ENCODE data around the gene PUS7.
"Not testable (repeated sequence)": the region's sequence is repeated elsewhere in the genome, so short reads cannot be mapped to it uniquely, and the experiment has no call there.

Gene PUS7, protein sequence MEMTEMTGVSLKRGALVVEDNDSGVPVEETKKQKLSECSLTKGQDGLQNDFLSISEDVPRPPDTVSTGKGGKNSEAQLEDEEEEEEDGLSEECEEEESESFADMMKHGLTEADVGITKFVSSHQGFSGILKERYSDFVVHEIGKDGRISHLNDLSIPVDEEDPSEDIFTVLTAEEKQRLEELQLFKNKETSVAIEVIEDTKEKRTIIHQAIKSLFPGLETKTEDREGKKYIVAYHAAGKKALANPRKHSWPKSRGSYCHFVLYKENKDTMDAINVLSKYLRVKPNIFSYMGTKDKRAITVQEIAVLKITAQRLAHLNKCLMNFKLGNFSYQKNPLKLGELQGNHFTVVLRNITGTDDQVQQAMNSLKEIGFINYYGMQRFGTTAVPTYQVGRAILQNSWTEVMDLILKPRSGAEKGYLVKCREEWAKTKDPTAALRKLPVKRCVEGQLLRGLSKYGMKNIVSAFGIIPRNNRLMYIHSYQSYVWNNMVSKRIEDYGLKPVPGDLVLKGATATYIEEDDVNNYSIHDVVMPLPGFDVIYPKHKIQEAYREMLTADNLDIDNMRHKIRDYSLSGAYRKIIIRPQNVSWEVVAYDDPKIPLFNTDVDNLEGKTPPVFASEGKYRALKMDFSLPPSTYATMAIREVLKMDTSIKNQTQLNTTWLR

DNA sequence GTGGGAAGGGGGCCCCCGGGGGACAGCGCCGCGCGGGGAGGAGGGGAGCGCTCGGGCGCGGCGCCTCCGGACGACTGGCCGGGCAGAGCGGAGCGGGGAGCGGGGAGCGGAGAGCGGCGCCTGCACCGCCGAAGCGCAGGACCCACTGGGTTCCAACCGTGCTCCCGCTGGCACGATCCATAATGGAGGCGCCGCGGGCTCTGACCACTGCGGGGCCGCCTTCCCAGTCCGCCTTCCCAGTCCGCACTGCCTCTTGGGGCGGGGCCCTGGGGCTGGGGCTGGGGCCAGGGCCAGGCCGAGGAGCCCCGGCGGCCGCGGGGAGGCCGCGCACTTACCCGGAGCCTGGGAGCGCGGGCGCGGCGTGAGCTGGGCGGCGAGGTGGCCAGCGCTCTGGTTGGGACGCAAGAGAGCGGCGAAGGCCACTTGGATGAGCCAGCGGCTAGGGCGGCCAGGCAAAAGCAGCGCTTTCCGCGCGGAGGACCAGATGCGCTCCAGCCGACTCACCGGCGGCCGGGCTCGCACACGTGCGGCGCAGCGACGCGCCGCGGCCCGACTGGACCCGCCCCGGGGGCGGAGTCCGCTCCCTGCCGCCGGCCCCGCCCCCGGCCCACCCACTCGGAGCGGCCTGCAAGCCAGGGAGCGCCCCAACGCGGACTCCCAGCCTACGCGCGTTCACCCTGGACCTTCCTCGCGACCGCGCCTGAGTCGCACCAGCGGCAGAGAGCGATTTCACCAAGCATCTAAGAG is at the start of gene PUS7:
Gene PUS7, minus strand, starts transcription at position 555 of the 747 bp plus-strand sequence. CDS start 13,759 bp downstream, outside the sequence.
- peak; percentile 87 for DNase-seq

DNA sequence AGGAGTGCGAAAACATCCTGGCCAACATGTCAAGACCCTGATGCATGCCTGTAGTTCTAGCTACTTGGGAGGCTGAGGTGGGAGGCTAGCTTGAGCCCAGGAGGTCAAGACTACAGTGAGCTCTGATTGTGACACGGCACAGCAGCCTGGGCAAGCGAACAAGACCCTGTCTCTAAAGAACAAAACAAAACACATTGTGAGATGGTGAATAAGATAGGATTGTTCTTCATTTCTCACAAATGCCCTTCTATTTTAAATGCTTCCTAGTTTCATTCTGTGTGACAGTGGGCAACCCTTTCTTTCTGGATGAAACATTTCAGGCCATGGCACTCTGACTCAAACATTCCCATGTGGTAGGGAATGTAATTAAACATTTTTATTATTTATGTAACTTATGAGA is 45.8 kb upstream of the PUS7 start:
- DNase-seq = no peak

DNA sequence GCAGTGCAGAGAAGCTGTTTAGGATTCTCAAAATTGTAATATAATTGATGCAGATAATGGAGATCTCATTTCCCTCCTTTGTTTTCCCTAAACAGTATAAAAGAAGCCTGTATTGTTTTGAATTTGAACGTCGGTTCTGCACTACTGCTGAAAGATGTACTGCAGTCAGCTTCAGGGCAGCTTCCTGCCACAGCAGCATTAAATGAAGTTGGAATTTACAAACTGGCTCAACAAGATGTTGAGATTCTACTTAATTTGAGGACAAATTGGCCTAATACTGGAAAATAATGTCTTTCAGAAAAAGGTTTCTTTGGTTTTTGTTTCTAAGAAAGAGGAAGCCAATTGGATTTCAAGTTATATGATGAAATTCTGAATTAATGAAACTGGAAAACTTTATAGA is 45.0 kb upstream of the PUS7 start:
- DNase-seq = no peak

DNA sequence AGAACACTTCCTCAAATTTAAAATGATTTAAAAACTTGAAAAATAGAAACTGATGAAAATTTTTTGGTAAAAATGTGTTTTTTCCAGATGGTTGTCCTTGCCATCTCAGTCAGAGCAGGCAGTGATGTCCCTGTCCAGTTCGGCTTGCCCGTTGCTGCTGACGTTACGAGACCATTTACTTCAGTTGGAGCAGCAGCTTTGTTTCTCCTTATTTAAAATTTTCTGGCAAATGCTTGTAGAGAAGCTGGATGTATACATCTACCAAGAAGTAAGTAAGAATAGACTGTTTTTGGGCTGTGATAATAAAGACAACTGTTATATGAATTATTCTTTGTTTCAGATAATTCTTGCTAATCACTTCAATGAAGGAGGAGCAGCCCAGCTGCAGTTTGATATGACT is 43.1 kb upstream of the PUS7 start:
- no peak for DNase-seq

DNA sequence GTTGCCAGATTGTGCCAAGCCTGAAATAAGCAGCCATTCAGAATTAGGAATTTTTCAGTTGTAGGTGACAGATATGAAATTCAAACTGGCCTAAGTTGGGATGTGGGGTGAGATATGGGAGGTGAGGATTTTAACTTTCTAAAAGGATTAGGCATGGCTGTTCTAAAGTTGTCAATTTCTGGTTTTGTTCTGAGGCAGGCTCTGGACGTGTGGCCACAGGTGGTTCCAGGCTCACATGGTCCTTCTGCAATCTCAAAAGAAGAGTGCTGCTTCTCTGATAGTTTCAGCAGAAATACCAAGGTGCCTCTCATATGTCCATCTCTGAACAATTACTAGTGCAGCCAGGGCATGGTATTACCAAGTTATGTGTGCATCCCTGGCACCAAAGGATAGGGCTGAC is 37.9 kb upstream of the PUS7 start:
- no peak for DNase-seq

DNA sequence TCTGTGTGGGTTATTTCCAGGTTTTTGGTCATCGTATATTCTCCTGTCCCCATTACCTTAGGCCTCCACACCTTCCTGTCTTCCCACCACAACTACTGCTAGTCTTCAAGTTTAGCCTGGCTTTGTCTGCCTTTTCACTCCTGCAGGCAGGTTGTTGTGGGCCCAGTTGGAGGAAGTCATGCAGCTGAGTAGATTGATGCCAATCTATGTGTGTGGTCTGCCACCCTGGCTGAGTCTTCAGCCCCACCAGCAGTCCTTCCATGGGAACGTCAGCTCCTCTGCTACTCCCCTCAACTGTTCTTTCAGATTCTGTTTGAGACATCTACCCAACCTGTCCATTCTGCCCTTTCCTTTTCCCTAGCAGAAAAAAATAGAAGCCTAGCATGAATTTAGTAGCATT is 16.3 kb upstream of the PUS7 start:
- DNase-seq = no peak

DNA sequence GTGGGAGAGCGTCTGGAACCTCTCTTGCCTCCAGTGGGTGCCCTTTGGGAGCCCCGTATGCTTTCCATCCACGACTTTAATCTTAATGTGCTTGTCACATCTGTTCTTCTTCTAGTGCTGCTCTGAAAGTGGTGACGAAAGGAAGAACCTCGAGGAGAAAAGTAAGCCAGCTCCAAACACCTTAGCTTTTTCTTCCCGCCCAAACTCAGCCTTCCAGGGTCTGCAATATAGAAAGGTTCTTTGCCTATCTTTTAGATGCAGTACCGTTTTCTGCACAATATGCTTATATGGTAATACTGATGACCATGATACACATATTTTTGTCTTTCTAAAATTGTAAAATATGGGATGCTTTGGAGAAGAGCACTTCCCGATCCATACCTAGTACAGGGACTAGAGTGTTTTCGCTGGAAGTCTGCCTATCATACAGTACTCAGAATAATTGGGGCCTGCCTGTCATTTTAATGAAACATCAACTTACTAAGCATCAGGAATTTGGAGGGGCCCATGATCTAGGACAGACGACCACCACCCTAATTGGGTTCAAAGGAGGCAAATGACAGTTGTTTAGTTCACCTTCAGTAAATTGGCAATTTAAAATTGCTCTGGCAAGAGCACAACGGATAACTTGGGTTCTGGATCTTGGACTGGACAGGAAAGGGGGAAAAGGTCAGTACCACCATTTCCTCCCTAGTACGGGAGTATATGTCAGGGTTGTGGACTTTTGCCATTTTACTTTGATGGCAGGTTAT is 10.8 kb upstream of the PUS7 start:
- no peak for DNase-seq

DNA sequence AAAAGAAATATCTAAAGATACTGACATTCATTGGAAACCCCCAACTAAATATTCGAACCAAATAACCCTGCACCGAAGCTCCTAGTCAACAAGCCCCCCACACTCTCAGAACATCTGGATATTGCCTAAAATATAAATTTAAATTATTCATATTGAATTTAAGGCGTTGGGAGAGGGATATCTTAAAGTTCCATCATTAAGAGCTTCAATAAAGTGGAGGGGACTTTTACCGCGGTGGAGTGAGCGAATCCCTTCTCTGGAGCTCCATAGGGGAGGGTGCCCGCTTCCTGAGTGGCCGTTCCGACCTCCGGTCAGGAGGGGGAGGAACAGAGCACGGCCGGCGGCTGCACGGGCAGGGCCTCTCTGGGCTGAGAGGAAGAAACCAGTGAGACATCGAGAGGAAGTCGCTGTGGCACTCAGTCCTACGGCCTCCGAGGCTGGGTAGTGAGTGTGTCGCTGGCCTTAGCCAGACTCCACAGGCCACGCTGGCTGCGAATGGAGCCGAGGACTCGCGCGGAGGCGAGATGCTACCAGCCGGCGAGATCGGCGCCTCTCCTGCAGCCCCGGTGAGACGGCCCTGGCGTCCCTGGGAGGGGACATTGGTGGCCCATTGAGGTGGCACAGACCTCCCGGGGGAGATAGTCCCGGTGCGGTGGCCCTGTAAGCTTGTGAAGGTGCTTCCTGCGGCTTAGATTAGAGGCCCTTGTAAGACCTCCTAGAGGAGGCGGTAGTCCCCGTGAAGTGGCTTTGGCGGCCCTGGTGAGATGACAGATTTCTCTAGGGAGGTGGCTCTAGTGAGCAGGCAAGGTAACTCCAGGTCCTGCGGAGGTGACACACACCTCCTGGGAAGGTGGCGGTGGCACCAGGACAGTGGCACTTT is 10.0 kb upstream of the PUS7 start, which contains the start of gene RINT1:
Gene RINT1, plus strand, starts transcription at position 410 of the 880 bp plus-strand sequence. Its CDS starts 115 bp downstream, at position 525.
- peak; percentile 94 for DNase-seq

DNA sequence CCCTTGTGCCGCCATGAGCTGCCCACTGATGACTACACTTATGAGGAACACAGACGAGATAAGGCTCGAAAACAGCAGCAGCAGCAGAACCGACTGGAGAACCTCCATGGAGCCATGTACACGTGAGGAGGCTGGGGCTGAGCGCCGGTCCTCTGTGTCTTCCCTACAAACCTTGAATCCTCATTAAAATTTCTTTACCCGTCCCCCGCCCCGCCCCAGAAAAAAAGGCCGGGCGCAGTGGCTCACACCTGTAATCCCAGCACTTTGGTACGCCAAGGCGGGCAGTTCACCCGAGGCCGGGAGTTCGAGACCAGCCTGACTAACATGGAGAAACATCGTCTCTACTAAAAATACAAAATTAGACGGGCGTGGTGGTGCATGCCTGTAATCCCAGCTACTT is 8.5 kb upstream of the PUS7 start:
- DNase-seq = no peak

DNA sequence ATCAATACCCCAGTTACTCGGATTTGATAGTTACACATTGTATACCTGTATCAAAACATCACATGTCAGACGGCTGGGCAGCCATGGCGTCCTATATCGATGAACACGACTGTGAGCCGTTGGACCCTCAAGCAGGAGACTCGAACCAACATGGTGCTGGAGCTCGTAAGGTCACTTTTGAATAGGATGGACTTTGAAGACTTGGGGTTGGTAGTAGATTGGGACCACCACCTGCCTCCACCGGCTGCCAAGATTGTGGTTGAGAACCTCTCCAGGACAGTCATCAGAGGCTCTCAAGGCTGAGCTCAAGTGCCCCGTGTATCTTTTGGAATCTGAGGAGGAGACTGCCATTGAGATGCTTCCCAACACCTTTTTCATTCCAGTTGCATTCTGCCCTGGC is 8.1 kb upstream of the PUS7 start:
- no peak for DNase-seq

DNA sequence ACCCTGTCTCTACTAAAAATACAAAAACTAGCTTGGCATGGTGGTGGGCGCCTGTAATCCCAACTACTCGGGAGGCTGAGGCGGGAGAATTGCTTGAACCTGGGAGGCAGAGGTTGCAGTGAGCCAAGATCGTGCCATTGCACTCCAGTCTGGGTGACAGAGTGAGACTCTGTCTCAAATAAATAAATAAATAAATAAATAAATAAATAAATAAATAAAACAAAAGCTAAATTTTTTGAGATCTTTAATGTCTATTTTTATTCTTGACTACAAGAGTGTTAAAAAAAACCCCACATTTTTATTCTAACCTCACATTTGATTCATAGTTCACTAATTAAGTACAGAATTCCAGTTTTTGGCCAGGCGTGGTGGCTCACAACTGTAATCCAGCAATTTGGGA is 5.7 kb upstream of the PUS7 start:
- not testable (repeated sequence) for DNase-seq

DNA sequence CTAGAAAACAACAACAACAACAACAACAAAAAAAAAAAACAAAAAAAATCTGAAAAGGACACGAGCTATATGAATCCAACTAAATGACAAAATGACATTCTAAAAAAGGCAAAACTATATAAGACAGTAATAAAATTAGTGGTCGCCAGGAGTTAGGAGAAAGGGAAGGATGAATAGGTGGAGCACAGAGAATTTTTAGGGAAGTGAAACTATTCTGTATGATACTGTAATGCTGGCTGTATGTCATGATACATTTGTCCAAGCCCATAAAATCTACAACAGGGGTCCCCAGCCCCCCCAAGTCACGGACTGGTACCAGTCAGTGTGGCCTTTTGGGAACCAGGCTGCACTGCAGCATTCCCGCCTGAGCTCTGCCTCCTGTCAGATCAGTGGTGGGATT is 2.8 kb upstream of the PUS7 start:
- no peak for DNase-seq

DNA sequence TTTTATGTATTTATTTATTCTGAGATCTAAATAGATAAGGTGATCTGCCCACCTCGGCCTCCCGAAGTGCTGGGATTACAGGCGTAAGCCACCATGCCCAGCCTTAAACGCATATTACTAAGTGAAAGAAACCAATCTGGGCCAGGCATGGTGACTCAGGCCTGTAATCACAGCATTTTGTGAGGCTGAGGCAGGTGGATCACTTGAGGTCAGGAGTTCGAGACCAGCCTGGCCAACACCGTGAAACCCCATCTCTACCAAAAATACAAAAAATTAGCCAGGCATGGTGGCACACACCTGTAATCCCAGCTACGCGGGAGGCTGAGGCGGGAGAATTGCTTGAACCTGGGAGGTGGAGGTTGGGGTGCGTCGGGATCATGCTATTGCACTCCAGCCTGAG is 2.4 kb upstream of the PUS7 start:
- not testable (repeated sequence) for DNase-seq

DNA sequence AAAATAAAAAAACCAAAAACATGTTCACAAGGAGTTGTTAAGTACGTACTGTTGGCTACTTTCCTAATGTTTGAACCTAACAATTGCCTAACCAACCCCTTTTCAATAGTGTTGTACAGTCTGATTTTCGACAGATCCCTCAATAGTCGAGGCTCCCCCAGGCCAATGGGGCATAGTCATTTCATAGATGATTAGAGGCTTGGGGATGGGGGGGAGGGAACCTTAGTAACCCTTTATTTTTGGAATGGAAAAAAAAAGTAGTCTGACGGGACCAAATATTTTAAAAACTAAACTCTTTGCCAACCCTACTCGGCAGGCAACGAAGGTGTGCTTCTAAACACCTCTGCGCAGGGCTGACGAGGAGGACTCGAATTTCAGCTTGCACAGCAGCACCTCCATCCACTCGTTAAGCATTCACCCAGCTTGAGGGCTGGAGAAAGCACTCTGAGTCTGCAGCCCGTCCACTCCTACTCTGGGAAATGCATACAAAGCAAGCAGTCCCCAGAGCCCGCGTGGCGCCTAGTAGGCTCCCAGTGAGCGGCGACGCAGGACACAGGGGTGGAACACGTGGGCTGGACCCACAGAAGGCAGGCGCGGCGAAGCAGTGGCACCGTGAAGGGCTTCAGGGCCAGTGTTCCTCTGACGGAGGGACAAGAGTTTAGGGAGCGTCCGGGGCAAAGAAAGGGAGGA is 899 bp downstream of the PUS7 start:
- DNase-seq = peak; percentile 67

DNA sequence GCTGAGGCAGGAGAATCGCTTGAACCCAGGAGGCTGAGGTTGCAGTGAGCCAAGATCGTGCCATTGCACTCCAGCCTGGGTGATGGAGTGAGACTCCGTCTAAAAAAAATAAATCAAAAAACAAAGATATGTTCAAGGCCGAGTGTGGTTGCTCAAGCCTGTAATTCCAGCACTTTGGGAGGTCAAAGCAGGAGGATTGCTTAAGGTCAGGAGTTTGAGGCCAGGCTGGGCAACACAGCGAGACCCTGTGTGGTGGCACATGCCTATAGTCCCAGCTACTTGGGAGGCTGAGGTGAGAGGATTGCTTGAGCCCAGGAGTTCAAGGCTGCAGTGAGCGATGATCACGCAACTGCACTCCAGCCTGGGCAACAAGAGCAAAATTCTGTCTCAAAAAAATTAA is 1.5 kb downstream of the PUS7 start:
- DNase-seq = not testable (repeated sequence)

DNA sequence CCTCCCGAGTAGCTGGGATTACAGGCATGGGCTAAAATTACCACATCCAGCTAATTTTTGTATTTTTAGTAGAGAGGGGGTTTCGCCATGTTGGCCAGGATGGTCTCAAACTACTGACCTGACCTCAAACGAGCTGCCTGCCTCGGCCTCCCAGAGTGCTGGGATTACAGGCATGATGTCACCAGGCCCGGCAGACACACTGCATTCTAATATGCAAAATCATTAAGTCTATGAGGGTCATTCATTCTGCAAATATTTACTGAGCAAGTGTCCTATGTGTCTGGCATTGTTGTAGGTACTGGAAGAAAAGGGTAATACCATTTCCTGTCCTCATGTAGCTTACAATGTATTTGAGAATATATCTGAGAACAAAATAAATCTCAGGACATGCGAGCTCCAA is 2.7 kb downstream of the PUS7 start:
- no peak for DNase-seq

DNA sequence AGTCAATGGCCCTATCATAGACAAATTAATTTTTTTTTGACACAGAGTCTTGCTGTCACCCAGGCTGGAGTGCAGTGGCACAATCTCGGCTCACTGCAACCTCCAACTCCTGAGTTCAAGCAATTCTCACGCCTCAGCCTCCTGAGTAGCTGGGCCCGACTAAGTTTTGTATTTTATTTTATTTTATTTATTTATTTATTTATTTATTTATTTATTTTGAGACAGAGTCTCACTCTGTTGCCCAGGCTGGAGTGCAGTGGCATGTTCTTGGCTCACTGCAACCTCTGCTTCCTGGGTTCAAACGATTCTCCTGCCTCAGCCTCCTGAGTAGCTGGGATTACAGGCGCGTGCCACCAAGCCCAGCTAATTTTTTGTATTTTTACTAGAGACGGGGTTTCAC is 6.5 kb downstream of the PUS7 start:
- DNase-seq = not testable (repeated sequence)

DNA sequence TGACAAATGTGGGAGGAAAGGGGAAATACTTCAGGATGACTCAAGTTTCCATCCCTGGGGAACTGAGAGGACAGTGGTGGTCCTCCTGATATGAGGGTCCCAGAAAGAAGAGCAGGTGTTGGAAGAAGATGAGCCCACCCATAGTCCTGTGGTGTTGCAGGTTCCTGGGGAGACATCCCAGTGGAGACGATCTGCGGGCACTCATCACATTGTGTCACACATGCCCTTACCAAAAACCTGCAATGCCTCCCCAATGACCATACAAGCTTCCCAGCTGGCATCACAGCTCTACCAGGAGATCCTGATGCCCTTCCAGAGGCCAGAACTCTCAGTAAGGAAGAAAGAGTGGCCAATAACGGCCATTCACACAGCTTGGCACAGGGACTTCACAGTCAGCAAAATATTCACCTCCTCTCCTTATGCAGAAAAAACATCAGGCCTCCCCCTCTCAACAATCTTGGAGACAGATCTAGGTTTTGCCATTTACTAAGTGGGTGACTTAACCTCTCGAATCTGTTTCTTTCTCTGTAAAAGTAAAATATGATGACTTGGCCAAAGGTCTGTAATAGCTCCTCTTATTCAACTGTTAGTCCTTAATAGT is 9.0 kb downstream of the PUS7 start:
- DNase-seq = no peak

DNA sequence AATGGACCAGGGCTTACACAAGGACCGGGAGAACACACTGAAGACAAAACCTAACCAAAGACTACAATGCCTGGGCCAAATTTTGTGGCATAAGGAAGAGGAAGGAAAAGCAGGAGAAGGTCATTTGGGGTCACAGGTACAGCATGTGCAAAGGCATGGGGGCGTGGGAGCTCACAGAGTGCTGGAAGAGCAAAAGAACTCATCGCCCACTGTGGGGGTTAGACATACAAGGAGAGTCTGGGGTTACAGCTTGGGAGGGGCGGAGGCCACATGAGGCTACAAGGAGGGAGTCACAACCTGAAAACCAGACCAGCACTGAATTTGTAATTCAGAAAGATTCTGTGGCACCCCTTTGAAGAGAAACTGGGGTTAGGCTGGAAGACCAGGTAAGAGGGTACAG is 9.7 kb downstream of the PUS7 start:
- DNase-seq = no peak

DNA sequence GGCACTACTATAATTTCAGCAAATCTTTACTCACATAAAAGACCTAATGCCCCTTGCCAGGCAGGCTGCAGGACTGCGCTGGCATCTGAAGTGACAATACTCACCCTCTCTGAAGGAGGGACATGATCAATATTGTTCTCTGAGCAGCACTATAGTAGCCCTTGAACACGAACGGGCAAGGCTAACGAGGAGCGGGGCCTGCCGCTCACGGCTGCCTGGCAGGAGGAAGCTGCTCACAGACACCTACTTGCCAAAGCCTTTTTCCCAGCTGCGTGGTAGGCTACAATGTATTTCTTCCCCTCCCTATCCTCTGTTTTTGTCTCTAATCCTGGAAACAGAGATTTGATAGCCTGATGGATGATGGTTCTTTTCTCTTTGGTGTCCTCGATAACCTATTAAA is 19.9 kb downstream of the PUS7 start:
- DNase-seq = no peak

DNA sequence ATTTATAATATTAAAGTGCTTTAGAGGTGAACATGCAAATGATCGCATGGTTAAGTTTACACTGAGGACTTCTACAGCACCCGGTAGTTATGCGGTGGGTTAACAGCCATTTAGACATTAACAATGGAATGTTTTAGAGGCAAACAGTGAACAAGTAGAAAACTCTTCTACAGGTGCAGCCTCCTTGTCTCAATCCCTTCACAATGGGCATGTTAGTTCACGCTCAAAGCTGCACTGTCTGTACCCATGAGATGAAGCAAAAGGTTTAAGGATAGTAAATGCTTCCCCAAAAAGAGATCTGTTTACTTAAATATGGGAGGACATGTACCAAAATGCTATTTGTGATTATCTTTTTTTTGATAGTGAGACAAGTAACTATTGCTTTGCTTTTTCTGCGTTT is 25.1 kb downstream of the PUS7 start:
- DNase-seq = no peak
